Astrocyte (in vitro differentiated cells and primary cell): Measurements from ENCODE around the gene HNRNPK.

ENCODE experiments used
- EZH2 ChIP-seq: IDR thresholded peaks from 2 replicates; pipeline ENCODE4 v1.6.1; 2012; ENCODE audit warnings: mild to moderate bottlenecking, low read length, inconsistent platforms; ENCODE audit not compliant: insufficient read depth
- TF ChIP-seq, protein P1 (sequence below): IDR thresholded peaks from 2 replicates; pipeline ENCODE4 v1.5.1; 2011; ENCODE audit warnings: low read depth, mild to moderate bottlenecking, inconsistent platforms, low read length, moderate library complexity; ENCODE audit not compliant: insufficient read depth

- TF ChIP-seq EZH2 = no peak
- TF ChIP-seq, protein P1, sequence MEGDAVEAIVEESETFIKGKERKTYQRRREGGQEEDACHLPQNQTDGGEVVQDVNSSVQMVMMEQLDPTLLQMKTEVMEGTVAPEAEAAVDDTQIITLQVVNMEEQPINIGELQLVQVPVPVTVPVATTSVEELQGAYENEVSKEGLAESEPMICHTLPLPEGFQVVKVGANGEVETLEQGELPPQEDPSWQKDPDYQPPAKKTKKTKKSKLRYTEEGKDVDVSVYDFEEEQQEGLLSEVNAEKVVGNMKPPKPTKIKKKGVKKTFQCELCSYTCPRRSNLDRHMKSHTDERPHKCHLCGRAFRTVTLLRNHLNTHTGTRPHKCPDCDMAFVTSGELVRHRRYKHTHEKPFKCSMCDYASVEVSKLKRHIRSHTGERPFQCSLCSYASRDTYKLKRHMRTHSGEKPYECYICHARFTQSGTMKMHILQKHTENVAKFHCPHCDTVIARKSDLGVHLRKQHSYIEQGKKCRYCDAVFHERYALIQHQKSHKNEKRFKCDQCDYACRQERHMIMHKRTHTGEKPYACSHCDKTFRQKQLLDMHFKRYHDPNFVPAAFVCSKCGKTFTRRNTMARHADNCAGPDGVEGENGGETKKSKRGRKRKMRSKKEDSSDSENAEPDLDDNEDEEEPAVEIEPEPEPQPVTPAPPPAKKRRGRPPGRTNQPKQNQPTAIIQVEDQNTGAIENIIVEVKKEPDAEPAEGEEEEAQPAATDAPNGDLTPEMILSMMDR = peak; percentile 31
These were observed 59.5 kb downstream of the HNRNPK start for GRCh38 chr9:83920469-83920926.
